HG03066 (cell line): Measurements from ENCODE around the gene ST3GAL3.
"Not testable (repeated sequence)": the region's sequence is repeated elsewhere in the genome, so short reads cannot be mapped to it uniquely, and the experiment has no call there.

ENCODE experiments used
- ATAC-seq: cut with Tn5 transposase; IDR thresholded peaks from one replicate; pipeline ENCODE4 v1.9.1; 2021; ENCODE audit warnings: low read depth; ENCODE audit not compliant: unreplicated experiment

Gene ST3GAL3

DNA sequence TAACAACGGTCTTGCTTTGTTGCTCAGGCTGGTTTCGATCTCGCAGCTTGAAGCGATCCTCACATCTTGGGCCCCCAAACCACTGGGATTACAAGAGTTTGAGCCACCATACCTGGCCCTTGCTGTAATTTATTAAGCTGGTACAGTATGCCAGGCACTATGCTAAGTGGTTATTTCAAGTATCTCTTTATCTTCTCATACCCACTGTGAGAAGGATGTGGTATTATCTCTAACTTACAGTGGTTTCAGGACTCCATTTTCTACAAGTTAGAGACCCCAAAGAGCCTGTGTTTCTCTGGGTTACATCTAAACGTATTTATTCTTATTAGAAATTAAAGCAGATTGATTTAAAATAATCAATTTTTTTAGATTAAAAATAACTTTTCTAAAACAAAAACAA, 8.1 kb upstream of the ST3GAL3 start:
- ATAC-seq: no peak

DNA sequence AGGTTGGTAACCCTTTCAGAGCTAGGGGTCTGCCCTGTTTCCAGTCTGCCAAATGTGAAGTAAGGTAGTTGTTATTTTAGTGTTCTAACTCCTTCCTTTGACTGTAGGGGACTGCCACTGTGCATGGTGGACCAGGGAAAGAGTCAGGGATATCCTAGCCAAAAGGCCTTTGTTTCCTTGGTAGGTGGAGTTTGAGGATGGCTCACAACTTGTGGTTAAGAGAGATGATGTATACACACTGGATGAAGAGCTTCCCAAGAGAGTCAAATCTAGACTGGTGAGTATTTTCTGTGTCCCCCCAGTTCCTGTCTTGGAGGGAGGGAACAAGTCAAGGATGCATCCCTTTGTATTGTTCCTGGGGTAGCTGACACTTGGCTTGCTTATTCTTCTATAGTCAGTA, 3.5 kb upstream of the ST3GAL3 start:
- ATAC-seq: no peak

DNA sequence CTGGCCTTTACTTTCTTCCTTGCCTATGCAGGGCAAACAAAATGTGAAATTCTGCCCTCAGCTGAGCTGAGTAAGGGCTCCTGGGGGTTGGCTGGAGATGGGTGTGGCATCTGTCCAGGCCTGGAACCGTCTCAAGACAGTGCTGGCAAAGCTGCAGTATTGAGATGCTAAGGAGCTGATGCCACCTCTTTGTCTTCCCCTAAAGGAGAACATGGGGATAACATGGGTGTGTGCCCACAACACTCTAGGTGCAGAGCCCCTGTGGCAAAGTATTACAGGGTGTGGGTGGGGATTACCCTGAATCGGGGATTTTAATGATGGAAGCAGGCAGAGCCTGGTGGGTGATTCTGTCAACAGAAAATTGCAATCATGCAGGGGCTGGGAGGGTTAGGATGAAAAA, 2.5 kb upstream of the ST3GAL3 start:
- ATAC-seq: no peak

DNA sequence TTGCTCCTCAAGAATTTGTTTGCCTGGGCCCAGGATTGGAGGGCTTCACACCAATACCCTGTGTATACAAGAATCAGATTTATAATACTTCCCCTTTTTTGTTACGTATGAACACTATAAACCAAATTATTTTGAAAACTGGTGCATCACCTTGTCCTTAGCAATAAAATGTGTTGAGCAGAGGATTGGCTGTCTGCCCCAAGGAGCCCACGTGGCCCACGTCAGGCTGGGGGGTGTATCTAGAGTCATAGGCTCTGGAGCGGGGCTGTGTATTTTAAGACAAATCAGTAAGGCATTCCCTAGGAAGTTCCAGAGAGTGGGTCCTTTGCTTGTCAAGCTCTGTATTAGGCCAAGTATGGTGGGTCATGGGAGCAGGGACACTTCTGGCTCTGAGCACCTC, 2.0 kb upstream of the ST3GAL3 start:
- no peak for ATAC-seq

DNA sequence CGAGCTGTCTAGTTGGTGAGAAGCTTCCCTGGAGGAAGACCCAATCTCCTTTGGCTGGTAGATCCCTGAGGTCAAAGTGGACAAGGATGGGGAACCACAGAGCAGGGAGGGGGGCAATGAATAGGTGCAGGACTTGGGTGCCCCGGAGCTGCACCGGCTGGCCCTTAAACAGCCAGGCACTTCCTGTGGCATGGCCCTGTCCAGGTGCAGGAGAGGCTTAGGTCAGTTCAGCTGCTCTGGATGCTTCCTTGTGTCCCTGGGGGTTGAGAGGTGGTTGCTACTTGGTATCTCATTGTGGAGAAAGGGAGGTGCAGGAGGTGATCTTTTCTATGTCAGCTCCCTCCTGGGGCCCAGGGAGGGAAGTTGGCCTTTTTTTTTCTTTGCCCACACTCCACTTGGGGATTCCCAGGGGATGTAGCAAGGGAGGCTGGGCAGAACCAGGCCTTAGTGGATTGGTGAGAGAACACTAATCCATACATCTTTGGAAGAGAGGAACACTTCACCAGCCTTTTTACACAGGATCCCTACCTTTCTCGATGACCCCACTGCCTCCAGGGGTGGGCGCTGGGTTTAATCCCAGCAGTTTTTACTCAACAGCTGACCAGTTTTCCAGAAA, 1.2 kb upstream of the ST3GAL3 start:
- ATAC-seq: no peak

DNA sequence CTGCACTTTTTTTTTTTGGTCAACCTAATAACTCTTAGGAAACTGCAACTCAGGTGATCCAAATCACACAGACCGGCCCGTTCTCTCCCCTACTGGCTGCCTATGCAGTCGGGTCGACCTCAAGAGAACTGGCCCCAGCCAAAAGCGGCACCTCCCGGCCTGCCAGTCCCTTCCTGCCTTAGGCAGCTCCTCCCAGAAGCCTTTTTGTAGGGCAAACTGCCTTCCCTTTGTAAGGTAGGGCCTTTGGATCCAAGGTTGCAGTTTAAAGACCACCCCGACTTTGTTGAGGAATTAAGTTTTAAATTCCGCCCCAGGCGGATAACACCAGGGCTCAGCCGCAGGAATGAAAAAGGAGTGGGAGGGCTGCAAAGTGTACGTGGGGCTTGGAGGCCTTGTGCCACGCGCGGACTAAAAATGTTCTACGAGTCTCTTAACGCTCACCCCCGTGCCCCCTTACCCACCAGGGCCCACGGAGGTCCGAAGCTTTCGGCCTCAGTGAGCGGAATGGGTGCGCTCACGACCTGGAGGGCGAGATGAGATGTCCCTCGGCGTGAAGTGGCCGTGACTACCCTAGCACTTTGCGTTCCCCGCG, 642 bp upstream of the ST3GAL3 start:
- ATAC-seq: peak; percentile 11

DNA sequence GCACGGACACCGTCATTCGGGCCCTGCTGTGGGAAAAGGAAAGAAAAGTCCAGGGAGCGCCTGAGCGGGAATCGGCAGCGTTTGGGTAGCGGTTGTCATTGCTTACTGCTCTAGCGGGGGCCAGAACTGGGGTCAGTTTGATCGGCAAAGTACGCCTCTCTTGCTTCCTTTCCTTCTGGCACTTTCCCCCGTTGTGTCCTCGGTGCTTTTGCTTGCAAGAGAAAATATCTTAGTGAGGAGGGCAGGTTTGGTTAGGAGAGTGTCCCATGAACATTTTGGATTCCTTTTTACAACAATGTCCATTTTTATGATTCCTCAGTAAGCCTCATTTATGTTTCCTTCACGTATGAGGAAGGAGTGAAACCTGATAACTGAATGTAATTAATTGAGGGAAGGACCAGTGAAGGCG, 670 bp downstream of the ST3GAL3 start:
- no peak for ATAC-seq

DNA sequence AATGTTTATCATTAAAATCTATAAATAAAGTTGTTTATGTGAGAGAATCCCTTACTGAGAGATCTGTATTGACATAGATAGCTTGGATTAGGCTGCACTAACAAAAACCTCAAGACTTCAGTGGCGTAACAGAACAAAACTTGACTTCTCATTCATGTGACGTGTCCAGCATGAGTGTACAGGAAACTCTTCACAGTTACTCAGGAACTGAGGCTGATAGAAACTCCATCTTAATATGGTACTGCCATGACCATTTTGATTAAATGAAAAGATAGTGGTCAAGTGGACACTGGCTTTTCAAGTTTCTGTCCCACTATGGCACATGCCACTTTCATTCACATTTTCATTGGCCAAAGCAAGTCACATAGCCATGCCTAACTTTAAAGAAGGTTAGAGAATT, 3.7 kb downstream of the ST3GAL3 start:
- ATAC-seq: no peak

DNA sequence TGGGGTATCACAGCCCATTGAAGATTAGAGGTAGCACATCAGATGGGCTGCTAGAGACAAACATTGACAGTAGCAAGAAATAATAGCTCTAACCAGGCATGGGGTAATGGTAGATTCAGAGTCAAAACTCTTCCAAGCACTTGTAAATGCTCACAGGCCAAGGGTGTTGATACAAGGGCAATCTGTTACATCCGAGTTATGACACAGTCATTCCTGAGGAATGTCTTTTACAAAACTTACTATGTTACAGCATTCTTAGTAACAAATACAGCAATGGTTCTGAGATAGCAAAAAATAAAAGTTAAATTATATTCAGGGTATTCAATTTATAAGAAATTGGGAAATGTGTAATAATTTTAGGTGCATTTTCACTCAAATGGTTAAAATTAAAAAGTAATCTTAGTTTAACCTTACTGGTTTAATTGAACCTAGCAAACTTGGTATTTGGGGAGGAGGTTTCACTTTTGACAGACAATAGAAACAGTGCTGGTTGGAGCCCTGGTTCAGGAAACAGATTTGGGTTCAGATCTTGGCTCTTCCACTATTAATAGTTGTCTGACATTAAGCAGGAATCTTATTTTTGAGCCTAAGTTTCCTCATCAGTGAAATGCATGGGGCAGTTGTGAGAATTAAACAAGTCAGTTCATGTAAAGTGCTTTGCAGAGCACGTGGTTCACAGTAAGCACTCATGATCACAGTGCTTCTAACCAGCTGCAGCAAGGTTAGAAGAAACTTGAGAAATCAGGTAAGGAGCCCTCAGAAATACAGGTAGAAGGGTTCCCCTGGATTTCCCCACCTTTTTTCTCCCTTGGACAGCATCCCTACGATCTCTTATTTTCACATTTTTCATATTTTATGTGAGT, 4.4 kb downstream of the ST3GAL3 start:
- no peak for ATAC-seq

DNA sequence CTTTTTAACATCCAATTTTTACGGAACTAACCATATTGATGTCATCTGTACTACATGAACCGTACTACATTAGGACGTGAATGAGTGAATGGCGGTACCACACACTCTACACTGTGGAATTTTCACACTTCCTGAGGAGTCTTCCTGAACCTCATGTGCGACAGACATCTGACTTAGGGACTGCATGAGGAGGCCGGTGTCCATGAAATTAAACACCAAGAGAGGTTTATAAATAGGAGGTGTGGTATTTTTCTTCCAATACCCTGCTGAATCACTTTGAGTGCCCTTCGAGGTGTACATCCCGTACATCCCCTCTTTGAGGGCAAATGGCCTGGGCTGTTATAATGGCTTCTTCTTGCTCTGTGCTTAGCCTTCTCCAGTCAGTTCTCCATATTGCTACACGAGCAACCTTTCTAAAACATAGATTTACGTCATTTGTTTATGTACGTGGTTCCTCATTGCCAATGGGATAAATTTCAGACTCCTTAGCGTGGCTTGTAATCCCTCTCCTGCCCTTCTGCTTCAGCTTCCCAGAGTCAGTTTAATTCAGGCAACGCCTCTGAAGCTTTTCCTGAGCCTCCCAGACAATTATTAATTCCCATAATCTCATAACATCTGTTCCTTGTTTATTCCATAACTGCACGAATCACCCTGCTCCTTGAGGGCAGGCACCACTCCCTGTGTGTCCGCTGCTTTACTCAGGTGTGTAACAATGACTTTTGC, 9.4 kb downstream of the ST3GAL3 start:
- no peak for ATAC-seq

DNA sequence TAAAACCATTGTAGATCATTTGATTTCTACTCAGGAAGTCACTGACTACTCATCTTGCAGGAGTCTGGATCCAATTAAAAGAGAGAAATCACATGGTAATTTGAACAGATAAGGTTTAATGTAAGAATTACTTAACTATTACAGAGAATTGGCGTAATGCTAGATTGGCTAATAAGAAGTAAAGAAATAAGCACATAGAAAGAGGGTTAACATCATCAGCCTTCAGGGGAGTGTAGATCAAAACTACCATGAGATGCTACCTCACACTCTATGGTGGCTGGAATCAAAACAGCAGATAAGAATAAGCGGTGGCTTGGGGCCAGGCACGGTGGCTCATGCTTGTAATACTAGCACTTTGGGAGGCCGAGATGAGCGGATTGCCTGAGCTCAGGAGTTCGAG, 11.7 kb downstream of the ST3GAL3 start:
- ATAC-seq: no peak

DNA sequence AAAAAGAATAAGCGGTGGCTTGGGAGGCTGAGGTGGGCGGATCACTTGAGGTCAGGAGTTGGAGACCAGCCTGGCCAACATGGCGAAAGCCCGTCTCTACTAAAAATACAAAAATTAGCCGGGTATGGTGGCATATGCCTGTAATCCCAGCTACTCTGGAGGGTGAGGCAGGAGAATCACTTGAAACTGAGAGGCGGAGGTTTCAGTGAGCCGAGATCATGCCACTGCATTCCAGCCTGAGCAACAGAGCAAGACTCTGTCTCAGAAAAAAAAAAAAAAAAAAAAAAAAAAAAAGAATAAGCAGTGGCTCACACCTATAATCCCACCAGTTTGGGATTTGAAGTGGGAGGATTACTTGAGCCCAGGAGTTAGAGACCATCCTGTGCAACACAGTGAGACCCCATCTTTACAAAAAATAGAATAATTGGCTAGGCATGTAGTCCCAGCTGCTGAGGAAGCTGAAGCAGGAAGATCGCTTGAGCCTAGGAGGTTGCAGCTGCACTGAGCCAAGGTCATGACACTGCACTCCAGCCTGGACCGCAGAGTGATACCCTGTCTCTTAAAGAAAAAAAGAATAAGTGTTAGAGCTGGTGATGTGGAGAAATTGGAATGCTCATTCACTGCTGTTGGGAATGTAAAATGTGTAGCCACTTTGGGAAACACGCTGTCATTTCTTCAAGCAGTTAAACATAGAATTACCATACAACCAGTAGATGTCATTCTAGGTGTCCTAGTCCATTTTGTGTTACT, 12.5 kb downstream of the ST3GAL3 start:
- not testable (repeated sequence) for ATAC-seq

DNA sequence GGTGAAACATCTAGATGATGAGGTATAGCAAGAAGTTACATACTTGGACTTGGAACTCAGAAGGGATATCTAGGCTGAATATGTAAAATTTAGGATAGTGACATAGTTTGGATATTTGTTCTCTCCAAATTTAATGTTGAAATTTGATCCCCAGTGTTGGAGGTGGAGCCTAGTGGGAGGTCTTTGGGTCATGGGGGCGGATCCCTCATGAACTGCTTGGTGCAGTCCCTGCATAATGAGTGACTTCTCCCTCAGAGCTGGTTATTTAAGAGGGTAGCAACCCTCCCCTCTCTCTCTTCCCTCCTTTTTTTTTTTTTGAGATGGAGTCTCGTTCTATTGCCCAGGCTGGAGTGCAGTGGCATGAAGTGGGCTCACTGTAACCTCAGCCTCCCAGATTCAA, 15.5 kb downstream of the ST3GAL3 start:
- no peak for ATAC-seq

DNA sequence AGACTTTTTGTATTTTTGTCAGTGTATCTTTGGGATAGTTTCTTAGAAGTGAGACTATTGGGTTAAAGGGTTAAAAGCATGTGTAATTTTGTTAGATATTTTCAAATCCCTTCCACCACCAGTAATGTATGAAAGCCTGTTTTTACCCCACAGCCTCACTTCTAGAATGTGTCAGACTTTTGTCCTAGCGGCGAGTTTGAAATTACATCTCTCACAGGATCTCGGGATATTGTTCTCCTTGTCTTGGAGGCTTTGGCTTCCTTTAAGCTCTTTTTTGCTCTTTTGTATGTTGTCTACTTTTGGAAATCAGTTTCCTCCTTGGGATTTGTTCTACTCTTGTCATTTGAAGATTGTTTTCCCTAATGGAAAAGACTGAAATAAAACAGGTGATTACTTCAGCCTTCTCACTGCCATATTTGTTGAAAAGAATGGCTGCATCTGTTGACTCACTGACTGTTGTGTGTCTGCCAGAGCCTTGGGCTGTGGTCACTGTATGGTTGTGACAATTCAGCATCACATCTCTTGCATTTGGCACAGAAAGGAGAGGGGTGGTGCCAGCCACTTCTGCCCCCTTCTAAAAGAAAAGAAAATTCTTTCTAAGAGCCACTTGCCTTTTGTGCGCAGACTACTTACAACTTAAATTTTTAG, 22.6 kb downstream of the ST3GAL3 start:
- ATAC-seq: no peak

DNA sequence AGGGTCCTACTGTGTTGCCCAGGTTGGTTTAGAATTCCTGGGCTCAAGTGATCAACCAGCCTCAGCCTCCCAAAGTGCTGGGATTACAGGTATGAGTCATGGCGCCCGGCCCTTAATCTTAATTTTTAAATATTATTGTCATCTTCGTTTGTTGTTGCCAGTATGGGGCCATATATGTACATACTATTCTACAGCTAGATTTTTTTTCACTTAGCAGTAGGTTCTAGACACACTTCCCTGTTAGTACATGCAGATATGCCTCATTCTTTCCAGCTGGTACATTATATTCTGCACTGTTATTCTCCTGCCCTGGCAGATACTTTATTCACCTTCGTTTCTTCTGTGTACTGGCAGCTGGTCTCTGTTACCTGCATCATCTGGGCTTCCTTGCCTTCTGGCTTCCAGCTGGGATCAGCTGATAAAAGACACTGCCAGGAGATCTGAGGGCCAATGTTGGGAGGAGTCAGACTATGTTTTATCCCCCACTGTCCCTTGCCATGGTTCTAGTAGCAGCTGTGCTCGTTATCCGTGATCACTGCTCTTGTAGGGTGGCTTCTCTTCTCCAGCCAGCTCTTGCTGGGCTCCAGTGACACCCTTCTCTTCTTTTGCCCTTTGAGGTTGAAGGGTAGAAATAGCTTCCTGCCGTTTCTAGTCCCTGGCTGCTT, 24.7 kb downstream of the ST3GAL3 start:
- ATAC-seq: no peak

DNA sequence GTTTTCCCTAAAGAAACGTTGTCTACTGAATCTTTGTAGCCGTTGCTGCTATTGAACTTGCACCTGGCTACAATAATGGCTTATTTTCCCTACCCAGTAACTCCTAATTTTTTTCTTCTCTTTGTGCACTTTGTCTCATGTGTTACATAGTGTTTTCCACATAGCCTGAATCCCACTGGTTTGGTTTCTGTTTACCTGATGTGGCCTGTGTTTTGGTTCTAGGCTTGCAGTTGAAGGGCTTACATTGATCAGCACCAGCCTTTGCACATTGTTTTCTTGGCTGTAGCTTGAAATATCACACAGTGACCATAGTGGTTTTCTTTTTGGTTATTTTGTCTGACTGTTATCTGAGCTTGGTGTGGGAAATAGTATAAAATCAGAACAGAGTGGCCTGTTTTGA, 29.5 kb downstream of the ST3GAL3 start:
- no peak for ATAC-seq

DNA sequence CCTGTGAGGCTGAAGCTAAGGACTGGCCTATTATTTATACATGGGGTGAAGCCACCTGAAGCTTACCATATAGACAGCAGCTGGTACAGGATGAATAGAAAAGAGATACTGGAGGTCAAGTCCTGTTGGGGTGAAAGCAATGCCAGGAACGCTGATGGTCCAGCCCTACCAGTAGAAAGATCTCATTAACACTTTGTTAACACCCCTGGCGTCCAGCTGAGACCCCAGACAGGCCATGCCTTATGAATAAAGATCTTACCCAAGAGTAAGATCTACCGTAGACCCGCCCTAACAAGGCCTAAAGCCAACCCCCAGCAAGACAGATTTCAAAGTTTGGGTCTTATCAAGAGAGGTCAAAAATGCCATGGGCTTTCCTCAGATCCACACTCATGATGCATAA, 34.7 kb downstream of the ST3GAL3 start:
- ATAC-seq: no peak

DNA sequence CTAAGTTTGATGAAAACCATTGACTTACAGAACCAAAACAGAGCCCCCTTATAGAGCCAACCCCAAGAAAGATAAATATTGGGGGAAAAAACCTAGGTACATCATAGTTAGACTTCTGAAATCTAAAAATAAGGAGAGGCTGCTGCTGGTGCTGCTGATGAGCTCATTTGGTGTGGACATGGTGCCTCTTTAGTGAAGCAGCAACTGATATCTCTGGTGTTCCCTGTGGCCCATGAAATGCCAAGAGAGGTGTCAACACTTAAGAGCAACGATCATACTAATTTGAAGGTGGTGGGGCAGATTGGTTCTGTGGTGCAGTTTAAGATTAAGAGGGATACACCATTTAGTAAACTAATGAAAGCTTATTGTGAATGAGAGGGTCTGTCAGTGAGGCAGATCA, 35.9 kb downstream of the ST3GAL3 start:
- ATAC-seq: no peak

DNA sequence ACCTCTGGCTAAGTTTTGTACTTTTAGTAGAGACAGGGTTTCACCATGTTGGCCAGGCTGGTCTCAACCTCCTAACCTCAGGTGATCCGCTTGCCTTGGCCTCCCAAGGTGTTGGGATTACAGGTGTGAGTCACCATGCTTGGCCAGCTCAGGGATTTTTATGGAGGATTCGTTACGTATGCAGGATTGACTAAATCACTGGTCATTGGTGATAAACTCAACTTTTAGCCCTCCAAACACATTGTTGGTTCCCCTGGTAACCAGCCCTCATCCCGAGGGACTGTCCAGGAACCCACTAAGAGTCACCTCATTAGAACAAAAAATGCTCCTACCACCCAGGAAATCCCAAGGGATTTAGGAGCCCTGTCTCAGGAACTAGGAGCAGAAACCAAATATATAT, 40.4 kb downstream of the ST3GAL3 start:
- ATAC-seq: no peak

DNA sequence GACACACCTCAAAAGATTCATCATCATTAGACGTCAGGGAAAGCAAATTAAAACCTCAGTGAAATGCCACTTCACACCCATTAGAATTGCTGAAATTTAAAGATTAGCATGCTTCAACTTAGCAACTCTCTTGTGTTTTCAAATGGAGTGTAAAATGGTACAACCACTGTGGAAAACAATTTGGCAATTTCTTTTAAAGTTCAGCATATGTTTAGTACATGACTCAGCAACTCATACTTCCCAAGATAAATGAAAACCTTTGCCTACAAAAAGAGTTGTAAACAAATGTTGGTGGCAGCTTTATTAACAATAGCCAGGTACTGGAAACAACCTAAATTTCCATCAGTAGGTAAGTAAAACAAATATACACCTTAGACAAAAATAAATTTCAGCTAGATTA, 42.7 kb downstream of the ST3GAL3 start:
- ATAC-seq: no peak
